SKM-1 (cell line): ENCODE results near the gene PRR35.

Experiments used
- DNase-seq: peaks from one replicate; lab custom pipeline; 2025; ENCODE audit not compliant: unreplicated experiment; lab: John Stamatoyannopoulos, UW

The PRR35 gene

DNA sequence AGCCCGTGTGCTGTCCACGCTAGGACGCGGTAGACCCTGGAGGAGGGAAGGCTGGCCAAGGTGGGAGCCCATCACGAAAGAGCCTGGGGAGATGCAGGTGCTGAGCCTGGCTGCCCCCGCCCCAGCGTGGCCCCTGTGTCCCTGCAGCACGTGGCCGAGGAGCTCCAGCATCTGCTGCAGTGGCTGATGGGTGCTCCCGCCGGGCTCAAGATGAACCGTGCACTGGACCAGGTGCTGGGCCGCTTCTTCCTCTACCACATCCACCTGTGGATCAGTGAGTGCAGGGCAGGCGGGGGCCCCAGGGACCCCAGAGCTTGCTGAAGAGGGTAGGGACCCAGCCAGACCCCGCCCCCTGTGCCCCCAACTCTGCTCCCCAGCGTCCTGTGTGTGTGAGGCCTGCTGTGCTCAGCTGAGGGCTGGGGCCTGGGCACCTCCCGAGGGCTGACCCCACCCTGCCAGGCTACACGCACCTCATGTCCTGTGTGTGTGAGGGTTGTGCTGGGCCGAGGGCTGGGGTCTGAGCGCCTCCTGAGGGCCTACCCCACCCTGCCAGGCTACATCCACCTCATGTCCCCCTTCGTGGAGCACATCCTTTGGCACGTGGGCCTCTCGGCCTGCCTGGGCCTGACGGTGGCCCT, 18.2 kb downstream of the PRR35 start:
- DNase-seq = no peak

- no peak for DNase-seq
Measured at GRCh38 chr16:578870-579405, 18.7 kb downstream of the PRR35 start.

DNA sequence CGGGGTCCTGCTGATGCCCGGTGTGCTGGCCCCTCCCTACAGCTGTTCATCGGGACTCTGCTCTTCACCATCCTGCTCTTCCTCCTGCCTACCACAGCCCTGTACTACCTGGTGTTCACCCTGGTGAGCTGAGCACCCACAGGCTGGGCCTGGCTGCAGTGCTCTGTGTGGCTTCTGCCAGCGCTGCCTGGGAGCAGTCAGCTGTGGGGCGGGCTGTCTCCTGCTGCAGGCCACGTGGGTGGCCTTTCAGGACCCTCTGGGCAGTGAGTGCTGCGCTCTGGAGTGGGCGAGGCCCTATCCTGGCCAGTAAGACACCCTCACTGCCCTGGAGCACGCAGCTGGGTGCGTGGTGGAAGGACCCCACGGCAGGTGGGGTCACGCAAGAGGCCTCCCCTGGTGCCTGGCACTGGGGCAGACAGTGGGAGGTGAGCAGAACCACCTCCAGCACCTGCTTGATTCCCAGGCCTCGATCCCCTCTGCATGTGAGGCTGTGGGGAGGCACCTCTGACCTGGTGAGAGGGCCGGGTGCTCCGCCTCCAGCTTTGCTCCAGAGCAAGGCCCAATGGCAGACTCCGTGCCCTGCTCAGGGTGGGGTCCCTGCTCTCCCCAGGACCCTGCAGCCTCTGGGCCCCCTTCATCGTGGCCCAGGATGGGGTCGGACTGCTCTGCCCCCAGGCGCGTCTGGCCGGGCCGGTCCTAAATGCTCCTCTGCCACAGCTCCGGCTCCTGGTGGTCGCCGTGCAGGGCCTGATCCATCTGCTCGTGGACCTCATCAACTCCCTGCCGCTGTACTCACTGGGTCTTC, 20.1 kb downstream of the PRR35 start:
- DNase-seq = no peak

DNA sequence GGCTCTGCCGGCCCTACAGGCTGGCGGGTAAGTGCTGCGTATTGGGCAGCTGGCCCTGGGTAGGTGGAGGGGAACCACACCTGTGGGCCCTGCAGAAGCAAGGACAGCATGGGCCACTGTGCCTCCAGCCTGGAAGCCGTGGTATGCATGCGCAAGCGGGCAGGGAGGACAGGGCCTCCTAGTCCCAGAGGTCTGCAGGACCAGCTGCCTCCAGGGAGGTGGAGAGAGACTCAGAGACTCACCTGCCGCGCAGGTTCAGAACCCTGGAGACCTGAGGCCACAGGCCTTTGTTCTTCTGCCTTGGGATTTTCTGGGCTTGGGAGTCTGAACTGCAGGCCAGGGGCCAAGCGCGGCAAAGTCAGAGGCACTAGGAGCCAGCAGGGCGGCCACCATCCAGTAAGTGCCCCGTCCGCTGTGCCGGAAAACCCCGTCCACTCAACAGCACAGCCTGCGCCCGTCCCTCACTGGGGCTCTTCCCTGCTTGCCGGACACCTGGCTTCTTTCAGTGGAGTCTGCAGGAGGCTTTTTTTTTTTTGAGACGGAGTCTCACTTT, 20.8 kb downstream of the PRR35 start:
- no peak for DNase-seq

DNA sequence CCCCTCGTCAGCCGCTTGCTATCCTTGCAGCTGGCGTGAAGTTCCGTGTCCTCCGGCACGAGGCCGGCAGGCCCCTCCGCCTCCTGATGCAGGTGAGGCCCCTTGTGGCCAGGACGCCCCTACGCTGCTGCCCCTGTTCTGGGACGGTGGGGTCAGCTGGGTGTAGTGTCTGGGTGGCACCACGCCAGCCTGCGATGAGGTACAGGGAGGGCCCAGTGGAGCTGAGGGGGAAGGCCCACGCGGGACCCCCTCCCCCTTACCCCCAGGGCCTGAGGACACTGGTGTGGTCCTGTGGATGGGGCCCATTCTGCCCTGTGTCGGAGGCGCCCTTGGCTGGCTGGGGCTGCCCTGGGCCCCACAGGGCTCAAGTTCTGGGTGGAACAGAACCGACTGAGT, 22.0 kb downstream of the PRR35 start:
- no peak for DNase-seq

DNA sequence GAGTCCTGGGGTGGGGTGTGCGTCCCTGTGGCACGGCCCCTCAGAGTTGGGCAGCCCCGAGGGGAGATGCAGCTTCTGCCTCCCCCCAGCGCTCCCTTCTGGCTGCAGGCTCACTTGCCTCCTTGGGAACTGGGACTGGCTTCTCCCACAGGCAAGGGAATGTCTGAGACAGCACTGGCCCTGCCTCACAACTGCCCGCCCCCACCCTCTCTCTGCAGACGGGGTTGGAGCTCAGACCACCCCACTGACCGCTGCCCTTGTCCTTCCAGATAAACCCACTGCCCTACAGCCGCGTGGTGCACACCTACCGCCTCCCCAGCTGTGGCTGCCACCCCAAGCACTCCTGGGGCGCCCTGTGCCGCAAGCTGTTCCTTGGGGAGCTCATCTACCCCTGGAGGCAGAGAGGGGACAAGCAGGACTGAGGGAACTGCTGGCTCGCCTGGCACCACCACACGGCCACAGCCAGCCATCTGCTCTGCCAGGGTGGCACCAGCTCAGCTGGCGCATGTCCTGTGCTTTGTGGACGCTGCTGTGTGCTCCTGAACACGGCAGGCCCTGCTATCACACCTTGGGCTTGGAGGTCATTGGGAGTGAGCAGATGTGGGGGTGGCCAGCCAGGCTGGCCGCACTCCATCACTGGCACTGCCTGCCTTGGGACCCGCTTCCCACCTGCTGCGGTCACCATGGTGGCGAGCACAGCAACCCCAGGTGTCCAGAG, 22.6 kb downstream of the PRR35 start:
- no peak for DNase-seq

GRCh38 chr16:583470-583814, 23.2 kb downstream of the PRR35 start:
- no peak for DNase-seq

GRCh38 chr16:583815-584591, 23.8 kb downstream of the PRR35 start:
- DNase-seq = no peak

- DNase-seq = no peak
Measured at GRCh38 chr16:585351-585750, 25.2 kb downstream of the PRR35 start.

DNA sequence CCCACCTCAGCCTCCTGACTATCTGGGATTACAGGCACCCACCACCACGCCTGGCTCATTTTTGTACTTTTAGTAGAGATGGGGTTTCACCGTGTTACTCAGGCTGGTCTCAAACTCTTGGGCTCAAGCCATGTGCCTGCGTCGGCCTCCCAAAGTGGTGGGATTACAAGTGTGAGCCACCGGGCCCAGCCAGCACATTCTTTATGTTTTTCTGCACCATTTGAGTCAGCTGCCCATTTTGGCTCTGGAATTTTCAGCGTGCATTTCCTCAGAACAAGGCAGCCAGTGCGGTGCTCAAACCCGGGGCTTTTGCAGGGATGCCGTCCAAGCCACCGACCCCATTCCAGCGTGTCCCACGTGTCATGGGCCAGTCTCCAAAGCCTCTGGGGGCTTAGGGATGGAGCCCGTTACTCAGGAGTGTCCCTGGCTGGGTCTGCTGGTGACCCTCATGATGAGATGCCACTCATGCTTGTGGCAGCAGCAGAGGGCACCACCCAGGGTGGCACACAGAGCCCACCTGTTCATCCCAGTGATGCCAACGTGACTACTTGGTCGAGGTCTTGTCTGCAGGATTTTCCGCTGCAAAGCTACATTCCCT, 26.0 kb downstream of the PRR35 start:
- no peak for DNase-seq

- no peak for DNase-seq
Measured at GRCh38 chr16:586645-587590, 26.7 kb downstream of the PRR35 start.

DNA sequence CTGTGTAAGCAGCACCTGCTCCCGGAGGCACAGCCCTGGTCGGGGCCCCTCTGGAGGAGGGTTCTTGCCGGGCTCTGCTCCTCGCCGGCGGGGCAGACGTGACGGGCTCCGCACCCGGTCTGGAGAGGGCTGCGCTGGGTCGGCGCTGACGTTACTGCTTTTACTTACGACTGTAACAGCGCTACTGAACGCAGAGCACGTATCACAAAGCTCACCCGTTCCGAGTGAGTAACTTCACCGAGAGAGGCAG, 28.4 kb downstream of the PRR35 start:
- DNase-seq = no peak

- DNase-seq = peak; percentile 81
Measured at GRCh38 chr16:588889-589657, 28.9 kb downstream of the PRR35 start.

- peak; percentile 90 for DNase-seq
Measured at GRCh38 chr16:589658-590187, 29.5 kb downstream of the PRR35 start, which contains the start of gene RAB40C. RAB40C (plus strand) TSS chr16:590066; CDS start chr16:590292, 226 bp downstream.

GRCh38 chr16:590188-590814, 30.1 kb downstream of the PRR35 start:
- DNase-seq = no peak

DNA sequence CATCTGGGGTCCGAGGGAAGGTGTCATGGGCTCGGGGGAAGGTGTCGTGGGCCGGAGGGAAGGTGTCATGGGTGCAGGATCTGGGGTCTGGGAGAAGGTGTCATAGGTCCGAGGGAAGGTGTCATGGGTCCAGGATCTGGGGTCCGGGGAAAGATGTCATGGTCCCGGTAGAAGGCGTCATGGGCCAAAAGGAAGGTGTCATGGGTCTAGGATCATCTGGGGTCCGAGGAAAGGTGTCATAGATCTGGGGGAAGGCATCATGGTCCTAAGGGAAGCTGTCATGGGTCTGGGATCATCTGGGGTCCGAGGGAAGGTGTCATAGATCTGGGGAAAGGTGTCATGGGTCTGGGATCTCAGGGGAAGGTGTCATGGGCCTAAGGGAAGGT, 30.6 kb downstream of the PRR35 start:
- no peak for DNase-seq

- DNase-seq = no peak
Measured at GRCh38 chr16:591231-591630, 31.0 kb downstream of the PRR35 start.

DNA sequence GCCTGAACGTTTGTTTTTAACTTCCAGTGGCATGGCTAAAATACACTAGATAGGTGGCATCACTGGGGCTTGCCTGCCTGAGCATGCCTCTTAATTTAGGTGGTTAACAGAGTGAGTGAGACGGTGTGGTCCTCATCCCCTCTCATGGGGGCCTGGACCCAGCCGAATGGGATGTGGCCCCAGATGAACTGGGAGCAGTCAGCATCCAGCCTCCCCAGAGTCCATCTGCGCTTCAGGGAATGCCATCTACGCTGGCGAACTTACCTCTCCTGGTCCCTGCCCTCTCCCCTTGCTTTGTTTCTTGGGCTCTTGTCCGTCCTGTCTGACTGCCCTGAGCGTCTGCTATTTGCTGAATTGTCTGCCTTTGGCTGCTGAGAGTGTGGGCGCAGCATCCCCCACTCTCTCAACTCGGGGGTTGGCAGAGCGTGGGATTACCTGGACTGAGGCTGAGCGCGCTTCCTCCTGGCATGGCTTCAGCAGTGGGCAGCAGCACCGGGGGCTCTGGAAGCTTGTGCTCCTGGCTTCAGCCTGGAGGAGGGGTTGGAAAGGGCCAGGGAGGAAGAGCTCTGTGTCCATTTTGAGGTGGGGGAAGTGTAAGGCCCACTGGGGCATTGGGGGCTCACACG, 31.8 kb downstream of the PRR35 start:
- no peak for DNase-seq
